Esophagus muscularis mucosa (tissue), 3 donors: ENCODE results near the gene SSPN.

Experiments used
- POLR2A ChIP-seq: fragments of 450-650 bp; IDR thresholded peaks from one replicate; pipeline ENCODE4 v1.6.1; 2017; ENCODE audit warnings: antibody characterized with exemption, moderate library complexity, mild to moderate bottlenecking, low read depth
- POLR2AphosphoS5 ChIP-seq, 2 donors: sonication (generic); formaldehyde crosslinking; IDR thresholded peaks; one replicate each; pipeline ENCODE4 v1.6.1; 2017; ENCODE audit warnings: antibody characterized with exemption in 2 of 2
- TF ChIP-seq, protein P1 (sequence below), 3 experiments: fragments of 200-600 bp in 2 of 3; fragments of 450-650 bp in 1 of 3; sonication (generic) in 2 of 3; IDR thresholded peaks; one replicate each; pipeline ENCODE4 v1.5.1; 2017 to 2019; ENCODE audit warnings: antibody characterized with exemption in 3 of 3, mild to moderate bottlenecking in 2 of 3, moderate library complexity in 1 of 3

DNA sequence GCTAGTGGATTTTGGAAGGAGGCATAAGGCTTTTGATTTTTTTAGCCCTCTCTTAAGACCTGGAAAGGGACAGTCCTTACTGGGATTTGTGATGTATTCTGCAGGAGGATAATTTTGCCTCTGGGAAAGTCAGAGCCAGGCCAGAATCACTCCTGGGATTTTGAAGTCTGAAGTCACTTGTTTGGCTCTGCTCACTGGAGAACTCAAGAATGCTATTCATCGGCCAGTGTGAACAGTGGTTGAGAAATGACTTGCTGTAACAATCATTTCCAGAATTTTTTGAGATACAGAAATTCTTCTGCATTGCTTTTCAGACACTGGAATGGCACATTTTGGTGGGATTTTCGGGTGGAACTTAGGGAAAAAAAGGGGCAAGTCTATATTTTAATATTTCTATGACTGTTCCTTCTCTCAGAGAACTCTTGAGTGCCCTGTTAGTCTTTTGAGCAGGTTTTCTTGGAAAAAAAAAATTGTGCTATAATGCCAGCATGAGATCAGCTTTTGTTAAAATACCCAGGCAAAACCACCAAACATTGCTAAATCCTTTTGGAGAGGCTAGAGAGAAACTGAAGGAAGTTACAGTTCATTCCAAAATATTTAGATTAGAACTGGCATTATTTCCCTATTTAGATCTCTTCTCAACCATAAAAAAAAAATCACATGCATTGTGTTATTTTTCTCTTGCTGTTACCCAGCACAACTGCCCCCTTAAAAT is 44.5 kb upstream of the SSPN start:
- TF ChIP-seq, protein P1, sequence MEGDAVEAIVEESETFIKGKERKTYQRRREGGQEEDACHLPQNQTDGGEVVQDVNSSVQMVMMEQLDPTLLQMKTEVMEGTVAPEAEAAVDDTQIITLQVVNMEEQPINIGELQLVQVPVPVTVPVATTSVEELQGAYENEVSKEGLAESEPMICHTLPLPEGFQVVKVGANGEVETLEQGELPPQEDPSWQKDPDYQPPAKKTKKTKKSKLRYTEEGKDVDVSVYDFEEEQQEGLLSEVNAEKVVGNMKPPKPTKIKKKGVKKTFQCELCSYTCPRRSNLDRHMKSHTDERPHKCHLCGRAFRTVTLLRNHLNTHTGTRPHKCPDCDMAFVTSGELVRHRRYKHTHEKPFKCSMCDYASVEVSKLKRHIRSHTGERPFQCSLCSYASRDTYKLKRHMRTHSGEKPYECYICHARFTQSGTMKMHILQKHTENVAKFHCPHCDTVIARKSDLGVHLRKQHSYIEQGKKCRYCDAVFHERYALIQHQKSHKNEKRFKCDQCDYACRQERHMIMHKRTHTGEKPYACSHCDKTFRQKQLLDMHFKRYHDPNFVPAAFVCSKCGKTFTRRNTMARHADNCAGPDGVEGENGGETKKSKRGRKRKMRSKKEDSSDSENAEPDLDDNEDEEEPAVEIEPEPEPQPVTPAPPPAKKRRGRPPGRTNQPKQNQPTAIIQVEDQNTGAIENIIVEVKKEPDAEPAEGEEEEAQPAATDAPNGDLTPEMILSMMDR (IDR thresholded peaks at IDR 0.05), result no peak
- peak; percentile 44 to 46 for TF ChIP-seq POLR2AphosphoS5 (IDR thresholded peaks at IDR 0.05)
- no peak for TF ChIP-seq POLR2A
